Endodermal cell (in vitro differentiated cells): ENCODE results near the gene BLTP3A. TPM values are rescaled to one million over a fixed set of nuclear protein-coding genes. Genes with fewer than 3 reads are reported as not detected.

Experiments
- DNase-seq: peaks from one replicate; pipeline ENCODE4 v3.0.0-alpha.2; 2017
- H3K27ac ChIP-seq: 2 replicates; pipeline ENCODE4 v1.5.1; 2013; ENCODE audit warnings: mild to moderate bottlenecking, low read depth, low read length, moderate library complexity
- H3K27me3 ChIP-seq: 2 replicates; pipeline ENCODE4 v1.6.1; 2013; ENCODE audit warnings: mild to moderate bottlenecking, low read length, moderate library complexity; ENCODE audit not compliant: insufficient read depth, control insufficient read depth, poor library complexity, severe bottlenecking
- H3K36me3 ChIP-seq: 2 replicates; pipeline ENCODE4 v1.7.0; 2013; ENCODE audit warnings: mild to moderate bottlenecking, low read length, moderate library complexity; ENCODE audit not compliant: control insufficient read depth, insufficient read depth
- H3K4me1 ChIP-seq: one replicate; pipeline ENCODE4 v1.7.0; 2013; ENCODE audit warnings: low read length; ENCODE audit not compliant: control insufficient read depth, insufficient read depth
- H3K4me3 ChIP-seq: 2 replicates; pipeline ENCODE4 v1.5.1; 2013; ENCODE audit warnings: mild to moderate bottlenecking, low read length, moderate library complexity
- H3K9ac ChIP-seq: 2 replicates; pipeline ENCODE4 v1.6.1; 2013; ENCODE audit warnings: mild to moderate bottlenecking, low read length, moderate library complexity; ENCODE audit not compliant: poor library complexity, severe bottlenecking; ENCODE audit errors: extremely low read depth
- H3K9me3 ChIP-seq: 2 replicates; pipeline ENCODE4 v1.6.1; 2013; ENCODE audit warnings: mild to moderate bottlenecking, low read length, moderate library complexity; ENCODE audit not compliant: control insufficient read depth
- H3K27ac Mint-ChIP-seq: 2 replicates; pipeline ENCODE4 v1.8.0; 2020; ENCODE audit warnings: mixed read lengths
- H3K27me3 Mint-ChIP-seq: 2 replicates; pipeline ENCODE4 v1.8.0; 2021; ENCODE audit warnings: mild to moderate bottlenecking, mixed read lengths; ENCODE audit not compliant: insufficient read depth
- H3K36me3 Mint-ChIP-seq: 2 replicates; pipeline ENCODE4 v1.8.0; 2020; ENCODE audit warnings: low read depth, mixed read lengths
- H3K4me1 Mint-ChIP-seq: 2 replicates; pipeline ENCODE4 v1.8.0; 2020; ENCODE audit warnings: mixed read lengths
- H3K4me3 Mint-ChIP-seq: 2 replicates; pipeline ENCODE4 v1.8.0; 2020; ENCODE audit warnings: mild to moderate bottlenecking, moderate library complexity, mixed read lengths
- H3K9me3 Mint-ChIP-seq: 2 replicates; pipeline ENCODE4 v1.8.0; 2020; ENCODE audit warnings: mild to moderate bottlenecking, mixed read lengths
- WGBS, 2 experiments: methylation state at CpG; one replicate each; pipeline versions ENCODE4 v1.1.5 to v1.1.7; 2013; ENCODE audit warnings: missing lambda C conversion rate in 2 of 2, mixed read lengths in 1 of 2; ENCODE audit not compliant: insufficient coverage in 1 of 2, insufficient read length in 1 of 2; 5-methylcytosine and 5-hydroxymethylcytosine counted together
- total RNA-seq, 2 donors: library from RNA; stranded (reverse); fragmentation: NEBNext Ultra II Directional in 1 of 2; extraction: Animal tissue kit (Norgen Biotek cat#: 25700) in 1 of 2; gene quantifications; 2 replicates in 1 of 2; 3 replicates in 1 of 2; pipeline ENCODE4 v1.2.1, GENCODE V29; 2021
- TF ChIP-seq, protein P1 (sequence below): fragments of 200-600 bp; sonication (generic); conservative IDR thresholded peaks from 2 replicates; pipeline ENCODE4 v1.5.0; 2021; ENCODE audit warnings: antibody characterized with exemption, mild to moderate bottlenecking

BLTP3A gene
- total RNA-seq, 2 donors from 2014 or later = 18.6 to 22.5 TPM

- Mint-ChIP-seq H3K4me3 (no peak overlapping the region), H3K36me3 (no peaks in the 10 kb centered on the region), H3K27ac (no peak overlapping the region), H3K4me1 (peaks cover 8% of the 10 kb centered on the region), H3K27me3 (no peaks in the 10 kb centered on the region), H3K9me3 (no peaks in the 10 kb centered on the region)
- WGBS, 2 experiments = 88 to 92% methylated on average over 8 to 10 of the region's 10 CpGs
- Histone ChIP-seq H3K36me3 (no peaks in the 10 kb centered on the region), H3K27ac (no peak overlapping the region), H3K9ac (no peak overlapping the region), H3K4me3 (no peak overlapping the region), H3K9me3 (no peaks in the 10 kb centered on the region), H3K4me1 (no peaks in the 10 kb centered on the region), H3K27me3 (no peaks in the 10 kb centered on the region)
- DNase-seq = no peak
- TF ChIP-seq, protein P1, sequence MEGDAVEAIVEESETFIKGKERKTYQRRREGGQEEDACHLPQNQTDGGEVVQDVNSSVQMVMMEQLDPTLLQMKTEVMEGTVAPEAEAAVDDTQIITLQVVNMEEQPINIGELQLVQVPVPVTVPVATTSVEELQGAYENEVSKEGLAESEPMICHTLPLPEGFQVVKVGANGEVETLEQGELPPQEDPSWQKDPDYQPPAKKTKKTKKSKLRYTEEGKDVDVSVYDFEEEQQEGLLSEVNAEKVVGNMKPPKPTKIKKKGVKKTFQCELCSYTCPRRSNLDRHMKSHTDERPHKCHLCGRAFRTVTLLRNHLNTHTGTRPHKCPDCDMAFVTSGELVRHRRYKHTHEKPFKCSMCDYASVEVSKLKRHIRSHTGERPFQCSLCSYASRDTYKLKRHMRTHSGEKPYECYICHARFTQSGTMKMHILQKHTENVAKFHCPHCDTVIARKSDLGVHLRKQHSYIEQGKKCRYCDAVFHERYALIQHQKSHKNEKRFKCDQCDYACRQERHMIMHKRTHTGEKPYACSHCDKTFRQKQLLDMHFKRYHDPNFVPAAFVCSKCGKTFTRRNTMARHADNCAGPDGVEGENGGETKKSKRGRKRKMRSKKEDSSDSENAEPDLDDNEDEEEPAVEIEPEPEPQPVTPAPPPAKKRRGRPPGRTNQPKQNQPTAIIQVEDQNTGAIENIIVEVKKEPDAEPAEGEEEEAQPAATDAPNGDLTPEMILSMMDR = no peak
These were observed 46.4 kb upstream of the BLTP3A start for GRCh38 chr6:34745277-34746103.

DNA sequence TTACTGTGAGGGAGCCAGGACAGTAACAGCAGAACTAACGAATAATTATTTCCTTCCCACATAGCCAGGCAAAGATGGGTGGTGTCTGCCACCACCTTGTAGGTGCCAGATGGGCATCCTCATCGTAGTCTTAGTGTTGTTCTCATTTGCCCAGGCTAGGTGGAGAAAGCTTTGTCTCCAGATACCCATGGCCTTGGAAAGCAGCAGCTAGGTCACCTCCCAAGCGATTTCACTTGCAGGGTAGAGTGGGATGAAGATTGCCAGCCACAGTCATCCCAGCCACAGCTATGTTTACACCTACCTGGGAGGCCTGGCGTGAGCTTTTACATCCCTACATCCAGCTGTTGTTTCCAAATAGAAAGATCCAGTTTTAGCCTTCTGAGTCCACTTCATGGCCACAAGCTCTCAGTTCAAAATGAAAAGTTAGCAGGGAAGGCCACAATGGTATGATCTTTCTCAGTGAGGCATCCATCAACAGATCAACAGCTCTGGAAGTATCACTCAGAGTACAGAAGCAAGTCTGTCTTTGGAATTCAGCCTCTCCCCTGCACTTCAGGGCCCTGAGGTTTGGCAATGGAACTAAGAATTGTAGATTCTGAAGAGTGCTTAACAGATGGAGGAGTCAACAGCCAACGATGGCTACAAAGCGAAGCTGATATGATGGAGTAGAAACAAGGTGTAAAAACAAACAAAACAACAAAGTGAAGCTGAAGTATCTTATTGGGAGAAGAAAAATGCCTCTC, 45.6 kb upstream of the BLTP3A start:
- Histone ChIP-seq H3K9ac (no peak overlapping the region), H3K36me3 (no peaks in the 10 kb centered on the region), H3K27ac (no peak overlapping the region), H3K27me3 (no peaks in the 10 kb centered on the region), H3K9me3 (no peaks in the 10 kb centered on the region), H3K4me1 (no peaks in the 10 kb centered on the region), H3K4me3 (no peak overlapping the region)
- no peak for DNase-seq
- WGBS, 2 experiments = 93 to 94% methylated on average over 5 to 6 of the region's 6 CpGs
- H3K36me3 Mint-ChIP-seq = no peaks in the 10 kb centered on the region
- H3K9me3 Mint-ChIP-seq = no peaks in the 10 kb centered on the region
- no peak overlapping the region for H3K4me3 Mint-ChIP-seq
- no peaks in the 10 kb centered on the region for H3K27me3 Mint-ChIP-seq
- H3K27ac Mint-ChIP-seq = no peak overlapping the region
- H3K4me1 Mint-ChIP-seq = peaks cover 8% of the 10 kb centered on the region
- TF ChIP-seq, protein P1 = no peak

- Histone ChIP-seq H3K4me3 (no peak overlapping the region), H3K4me1 (no peaks in the 10 kb centered on the region), H3K9ac (no peak overlapping the region), H3K27me3 (no peaks in the 10 kb centered on the region), H3K9me3 (no peaks in the 10 kb centered on the region), H3K36me3 (no peaks in the 10 kb centered on the region), H3K27ac (no peak overlapping the region)
- no peak overlapping the region for H3K4me3 Mint-ChIP-seq
- TF ChIP-seq, protein P1 = no peak
- whole genome bisulfite sequencing, 2 experiments = 92 to 98% methylated on average over 2 of the region's 2 CpGs
- H3K27me3 Mint-ChIP-seq = no peaks in the 10 kb centered on the region
- H3K4me1 Mint-ChIP-seq = peaks cover 8% of the 10 kb centered on the region
- H3K27ac Mint-ChIP-seq = no peak overlapping the region
- DNase-seq = no peak
- no peaks in the 10 kb centered on the region for H3K9me3 Mint-ChIP-seq
- no peaks in the 10 kb centered on the region for H3K36me3 Mint-ChIP-seq
These were observed 43.1 kb upstream of the BLTP3A start for GRCh38 chr6:34748757-34749156.
